NOMO-1 (cell line): ENCODE results near the gene GRAMD2B.

Experiments
- DNase-seq, 2 experiments: peaks; one replicate each; lab custom pipeline; 2025; ENCODE audit not compliant: unreplicated experiment in 2 of 2; lab: John Stamatoyannopoulos, UW

The GRAMD2B gene

DNA sequence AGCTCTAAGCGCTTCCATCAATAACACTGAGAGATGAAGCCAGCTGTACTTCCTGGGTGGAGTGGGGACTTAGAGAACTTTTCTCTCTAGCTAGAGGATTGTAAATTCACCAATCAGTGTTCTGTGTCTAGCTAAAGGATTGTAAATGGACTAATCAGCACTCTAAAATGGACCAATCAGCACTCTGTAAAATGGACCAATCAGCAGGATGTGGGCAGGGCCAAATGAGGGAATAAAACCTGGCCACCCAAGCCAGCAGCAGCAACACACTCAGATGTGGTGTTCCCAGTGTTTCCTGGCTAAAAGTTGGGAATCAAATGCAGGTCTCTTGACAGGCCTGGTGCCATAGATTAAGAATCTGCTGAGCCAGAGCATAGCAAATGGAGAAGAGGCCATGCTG lies 111.3 kb downstream of the GRAMD2B start:
- no peak for DNase-seq

DNA sequence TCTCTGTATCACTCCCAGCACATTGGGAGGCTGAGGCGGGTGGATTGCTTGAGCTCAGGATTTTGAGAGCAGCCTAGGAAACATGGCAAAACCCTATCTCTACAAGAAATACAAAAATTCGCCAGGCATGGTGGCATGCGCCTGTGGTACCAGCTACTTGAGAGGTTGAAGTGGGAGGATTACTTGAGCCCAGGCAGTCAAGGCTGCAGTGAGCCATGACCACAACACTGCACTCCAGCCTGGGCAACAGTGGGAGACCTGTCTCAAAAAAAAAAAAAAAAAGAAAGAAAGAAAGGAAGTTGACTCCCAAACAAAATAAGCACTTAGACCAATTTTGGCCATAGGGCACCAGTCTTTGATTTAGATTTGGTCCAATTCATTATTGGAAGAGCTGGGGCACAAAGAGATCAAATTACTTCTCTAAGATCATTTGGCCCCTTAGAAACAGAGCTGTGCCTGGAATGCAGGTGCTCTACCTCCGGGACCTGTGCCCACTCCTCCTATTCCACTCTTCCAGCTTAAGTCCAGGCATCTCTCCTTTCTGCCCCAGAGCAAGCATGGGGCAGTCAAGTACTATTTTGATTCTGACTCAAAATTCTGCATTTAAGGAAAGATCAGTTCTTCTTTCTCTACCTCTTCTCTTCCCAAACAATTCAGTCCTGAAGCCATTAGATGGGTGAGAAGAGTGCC lies 112.8 kb downstream of the GRAMD2B start:
- no peak for DNase-seq

DNA sequence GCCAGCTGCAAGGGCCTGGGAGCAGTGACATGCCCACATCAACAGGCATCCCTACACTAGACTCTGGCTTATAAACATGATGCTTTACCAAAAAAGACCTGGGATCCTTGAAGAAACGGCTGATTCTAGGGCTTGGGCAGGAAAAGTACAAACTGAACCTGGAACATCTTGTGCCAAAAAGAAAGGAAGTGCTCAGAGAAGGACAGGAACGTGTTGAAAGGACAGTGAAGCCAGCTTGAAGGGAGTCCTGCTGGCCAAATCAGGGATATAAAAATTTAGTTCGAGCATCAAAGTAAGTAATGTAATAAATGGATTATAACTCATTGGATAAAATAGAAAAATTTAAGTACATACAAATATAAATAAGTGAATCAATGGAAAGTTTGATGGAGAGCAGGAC lies 113.7 kb downstream of the GRAMD2B start:
- DNase-seq: no peak

DNA sequence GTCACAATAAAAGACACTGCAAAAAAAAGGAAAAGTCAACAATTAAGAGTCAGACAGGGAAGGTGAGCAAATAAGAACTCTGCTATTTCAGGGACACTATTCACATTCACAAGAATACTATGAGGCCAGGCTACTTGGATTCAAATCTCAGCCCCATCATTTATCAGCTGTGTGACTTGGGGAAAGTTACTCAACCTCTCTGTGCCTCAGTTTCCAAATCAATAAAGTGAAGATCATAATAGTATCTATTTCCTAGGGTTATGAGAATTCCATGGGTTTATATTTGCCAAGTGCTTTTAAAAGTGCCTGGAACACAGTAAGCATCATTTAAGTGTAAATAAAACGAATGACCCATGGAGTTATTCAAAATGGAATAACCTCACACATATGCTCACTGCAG lies 115.4 kb downstream of the GRAMD2B start:
- no peak for DNase-seq

DNA sequence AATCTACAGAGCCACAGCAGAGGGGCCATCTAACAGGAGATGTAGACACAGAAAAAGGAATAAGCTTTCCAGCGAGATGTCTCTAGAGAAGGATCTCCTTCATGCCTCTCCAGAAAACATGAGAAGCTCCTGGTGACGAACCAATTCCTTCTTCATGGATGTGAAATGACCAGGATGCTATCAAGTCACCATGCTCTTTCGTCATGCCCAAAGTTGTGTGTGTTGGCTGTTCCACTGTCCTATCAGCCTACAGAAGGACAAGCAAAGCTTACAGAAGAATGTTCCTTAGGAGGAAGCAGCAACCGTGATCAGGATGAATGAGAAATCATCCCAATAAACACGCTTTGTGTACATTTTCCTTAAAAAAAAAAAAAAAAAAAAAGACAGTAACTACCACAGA lies 117.4 kb downstream of the GRAMD2B start:
- DNase-seq: no peak

DNA sequence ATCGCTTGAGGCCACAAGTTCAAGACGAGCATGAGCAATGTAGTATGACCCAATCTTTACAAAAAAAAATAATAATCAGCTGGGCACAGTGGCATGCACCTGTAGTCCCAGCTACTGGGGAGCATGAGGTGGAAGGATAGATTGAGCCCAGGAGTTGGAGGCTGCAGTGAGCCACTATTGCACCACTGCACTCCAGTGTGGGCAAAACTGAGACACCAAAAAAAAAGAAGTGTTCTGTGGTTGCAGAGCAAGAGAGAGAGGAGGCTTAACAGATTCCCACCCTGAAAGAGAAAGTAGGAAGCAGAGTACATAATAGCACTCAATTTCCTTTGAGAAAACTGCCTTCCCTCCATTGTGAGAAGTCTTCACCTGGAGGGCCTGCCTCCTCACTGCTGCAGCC lies 119.2 kb downstream of the GRAMD2B start:
- DNase-seq: peak; percentile 37 to 51

DNA sequence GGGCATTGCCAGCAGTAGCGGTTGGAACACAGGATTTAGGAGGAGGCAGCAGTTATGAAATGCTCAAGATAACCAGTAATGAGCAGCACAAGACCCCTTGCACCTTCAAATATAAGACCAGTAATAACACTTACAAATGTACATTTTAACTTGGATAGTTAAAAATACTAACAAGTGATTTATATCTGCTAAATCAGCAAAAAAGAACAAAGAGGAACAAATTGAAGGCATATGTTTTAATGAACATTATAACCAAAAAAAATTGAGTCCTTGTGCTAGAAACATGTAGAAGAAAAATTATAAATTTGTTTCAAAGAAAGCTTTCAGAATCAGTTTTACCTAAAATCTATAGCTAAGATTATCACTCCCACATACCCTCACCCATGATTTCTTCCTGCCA lies 119.8 kb downstream of the GRAMD2B start:
- no peak for DNase-seq

DNA sequence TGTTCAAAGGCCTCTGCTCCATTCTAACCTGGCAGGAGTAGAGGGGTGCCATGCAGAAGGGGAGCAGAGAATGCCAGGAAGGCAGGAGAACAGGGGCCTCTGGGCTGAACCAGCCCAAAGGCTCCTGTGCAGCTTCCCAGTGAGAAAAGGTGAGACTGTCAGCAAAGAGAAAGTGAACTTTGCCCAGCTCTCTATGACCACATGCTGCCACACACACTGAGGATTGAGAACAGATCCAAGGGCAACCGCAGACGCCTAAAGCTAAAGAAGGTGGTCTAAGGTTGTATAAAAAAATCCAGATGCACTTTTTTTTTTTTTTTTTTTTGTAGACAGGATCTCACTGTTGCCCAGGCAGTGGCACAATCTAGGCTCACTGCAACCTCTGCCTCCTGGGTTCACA lies 120.5 kb downstream of the GRAMD2B start:
- no peak for DNase-seq
